HG03095 (cell line): ENCODE measurements around the gene DOC2B.
"Not testable (repeated sequence)": the region's sequence is repeated elsewhere in the genome, so short reads cannot be mapped to it uniquely, and the experiment has no call there.

Experiments used
- ATAC-seq: cut with Tn5 transposase; IDR thresholded peaks from one replicate; pipeline ENCODE4 v1.9.1; 2021; ENCODE audit warnings: moderate library complexity; ENCODE audit not compliant: unreplicated experiment

DOC2B gene

DNA sequence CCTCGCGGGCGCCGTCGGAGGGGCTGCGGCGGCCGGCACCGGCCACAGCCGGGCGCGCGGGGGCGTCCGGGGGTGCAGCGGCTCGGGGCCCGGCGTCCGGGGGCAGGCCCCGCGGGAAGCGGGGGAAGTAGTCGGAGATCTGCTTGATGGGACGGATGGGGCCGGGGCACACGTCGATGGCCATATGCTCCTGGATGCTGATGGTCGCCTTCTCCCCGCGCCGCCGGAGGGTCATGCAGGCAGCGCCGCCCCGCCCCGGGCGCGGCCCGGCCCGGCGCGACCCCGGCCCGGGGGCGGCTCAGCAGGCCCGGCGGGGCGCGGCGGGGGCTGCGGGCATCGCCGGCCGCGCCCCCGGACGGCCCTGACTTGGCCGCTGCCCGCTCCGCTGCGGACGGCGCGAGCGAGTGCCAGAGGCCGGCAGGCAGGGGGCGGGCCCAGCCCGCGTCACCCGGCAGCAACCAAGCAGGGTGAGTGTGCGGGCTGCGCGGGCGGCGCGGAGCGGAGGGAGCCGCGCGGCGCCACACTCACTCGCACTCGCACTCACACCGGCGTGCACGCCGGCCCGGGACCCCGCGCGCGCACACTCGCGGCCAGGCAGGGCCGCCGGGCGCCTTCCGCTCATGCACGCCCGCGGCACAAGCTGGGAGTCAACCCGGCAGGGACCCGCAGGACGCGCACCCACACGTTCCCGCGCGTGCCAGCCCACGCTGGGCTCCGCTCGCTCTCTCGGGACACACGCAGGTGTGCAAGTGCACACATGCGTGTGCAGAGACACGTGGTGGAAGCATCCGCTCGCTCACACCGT, at the start of gene DOC2B:
Gene DOC2B, minus strand, starts transcription at position 406 of the 805 bp plus-strand sequence. Its CDS starts 171 bp downstream, at position 235.
- ATAC-seq = no peak

DNA sequence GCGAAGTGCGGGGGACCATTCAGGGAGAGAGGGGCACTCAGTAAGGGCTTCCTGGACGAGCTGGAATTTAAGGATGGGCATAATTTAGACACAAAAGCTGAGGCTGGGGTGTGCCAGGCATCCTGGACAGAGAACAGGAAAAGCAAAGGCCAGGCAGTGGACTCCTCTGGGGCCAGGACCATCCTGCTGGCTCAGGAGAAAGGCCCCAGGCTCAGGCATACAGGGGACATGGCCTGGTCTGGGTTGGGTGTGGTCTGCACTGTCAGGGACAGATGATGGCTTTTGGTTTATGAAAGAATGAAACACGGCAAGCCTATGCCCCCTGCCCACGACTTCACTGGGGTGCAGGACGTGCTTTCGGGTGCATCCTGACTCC, 48.9 kb upstream of the DOC2B start:
- no peak for ATAC-seq

DNA sequence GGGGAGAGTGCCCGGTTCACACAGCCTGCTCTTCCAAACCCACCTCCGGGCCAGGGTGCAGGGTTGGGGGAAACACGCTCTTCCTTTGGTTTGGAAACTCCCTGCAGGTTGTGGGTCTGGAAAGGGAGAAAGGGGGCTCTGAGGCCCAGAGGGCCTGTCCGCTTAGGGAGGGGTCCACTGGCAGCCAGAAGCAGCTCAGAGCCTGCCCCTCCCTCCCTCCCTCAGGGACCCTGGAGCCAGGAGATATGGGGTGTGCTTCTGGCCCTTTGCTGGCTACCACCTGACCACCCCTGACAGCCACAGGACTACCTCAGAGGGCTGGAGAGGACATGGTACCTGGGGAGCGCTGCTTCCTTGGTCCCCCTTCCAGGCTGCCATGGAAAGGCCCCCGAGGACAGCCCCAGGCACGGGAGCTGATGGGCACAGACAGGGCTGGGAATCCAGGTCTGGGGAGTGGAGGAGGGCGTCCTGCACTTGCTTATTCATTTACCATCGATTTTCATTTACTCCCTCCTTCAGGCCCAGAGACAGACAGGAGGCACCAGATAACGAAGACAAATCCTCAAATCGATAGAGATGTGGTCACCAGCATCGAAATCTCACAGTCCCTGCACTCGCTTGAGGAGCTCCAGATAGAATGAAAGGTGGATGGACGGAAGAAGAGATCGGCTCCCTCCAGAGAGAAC, 48.4 kb upstream of the DOC2B start:
- ATAC-seq = no peak

DNA sequence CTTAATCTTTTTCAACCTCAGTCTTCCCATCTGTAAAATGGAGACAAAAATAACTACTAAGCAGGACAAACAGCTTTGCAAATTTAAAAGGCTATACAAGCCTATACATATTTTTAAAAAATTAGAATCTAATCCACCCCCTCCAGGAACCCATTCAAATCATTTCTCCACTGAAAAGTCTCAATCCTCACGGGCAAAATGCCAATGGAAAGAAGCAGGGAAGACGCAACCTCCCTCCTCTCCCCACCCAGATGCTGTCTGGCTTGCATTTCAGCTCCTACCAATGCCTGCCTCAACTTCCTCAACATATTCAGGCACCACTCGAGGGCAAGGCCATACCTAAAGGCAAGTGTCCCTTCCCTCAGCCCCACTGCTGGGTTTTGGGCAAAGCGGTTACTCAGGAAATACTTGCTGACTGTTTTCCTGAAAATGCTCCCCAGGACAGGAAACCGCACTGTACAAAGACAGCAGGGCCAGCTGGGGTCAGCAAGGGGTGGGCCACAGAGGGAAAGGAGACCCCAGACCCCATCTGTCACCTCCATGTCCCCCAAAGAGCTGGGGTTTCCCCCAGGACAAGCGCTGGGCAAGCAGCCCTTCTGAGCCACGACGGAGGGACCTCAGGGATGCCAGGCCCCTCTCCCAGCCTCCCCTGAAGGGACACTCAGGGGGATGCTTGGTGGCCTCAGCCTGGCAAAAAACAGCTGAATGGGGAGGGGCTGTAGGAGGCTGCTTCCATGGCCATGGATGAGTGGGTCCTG, 47.7 kb upstream of the DOC2B start:
- ATAC-seq = no peak

DNA sequence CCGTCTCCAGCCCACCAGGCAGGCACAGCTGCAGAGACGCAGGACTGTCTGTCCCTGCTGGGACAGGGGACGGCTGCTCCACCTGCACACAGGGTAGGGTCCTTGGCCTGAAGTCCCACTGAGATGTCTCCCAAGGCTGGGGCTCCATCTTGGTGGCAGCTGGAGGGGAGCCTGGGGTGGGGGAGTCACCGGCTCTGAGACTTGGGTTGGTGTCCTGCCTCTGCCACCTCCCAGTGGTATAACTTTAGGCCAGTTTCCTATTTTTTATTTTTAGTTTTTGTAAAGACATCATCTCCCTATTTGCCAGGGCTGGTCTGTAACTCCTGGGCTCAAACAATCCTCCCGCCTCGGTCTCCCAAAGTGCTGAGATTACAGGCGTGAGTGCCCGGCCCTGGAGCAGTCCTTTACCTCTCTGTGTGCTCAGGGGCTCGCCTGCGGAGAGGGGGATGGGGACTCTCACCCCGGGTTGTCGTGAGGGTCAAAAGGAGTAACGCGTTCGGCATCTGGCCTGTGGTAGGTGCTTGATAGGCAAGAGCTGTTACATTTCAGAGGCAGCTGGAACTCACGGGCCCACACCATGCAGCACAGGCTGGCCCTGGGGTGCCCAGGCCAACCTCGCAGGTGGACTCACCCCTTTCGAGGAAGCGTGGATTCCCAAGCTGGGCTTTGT, 46.6 kb upstream of the DOC2B start:
- no peak for ATAC-seq

DNA sequence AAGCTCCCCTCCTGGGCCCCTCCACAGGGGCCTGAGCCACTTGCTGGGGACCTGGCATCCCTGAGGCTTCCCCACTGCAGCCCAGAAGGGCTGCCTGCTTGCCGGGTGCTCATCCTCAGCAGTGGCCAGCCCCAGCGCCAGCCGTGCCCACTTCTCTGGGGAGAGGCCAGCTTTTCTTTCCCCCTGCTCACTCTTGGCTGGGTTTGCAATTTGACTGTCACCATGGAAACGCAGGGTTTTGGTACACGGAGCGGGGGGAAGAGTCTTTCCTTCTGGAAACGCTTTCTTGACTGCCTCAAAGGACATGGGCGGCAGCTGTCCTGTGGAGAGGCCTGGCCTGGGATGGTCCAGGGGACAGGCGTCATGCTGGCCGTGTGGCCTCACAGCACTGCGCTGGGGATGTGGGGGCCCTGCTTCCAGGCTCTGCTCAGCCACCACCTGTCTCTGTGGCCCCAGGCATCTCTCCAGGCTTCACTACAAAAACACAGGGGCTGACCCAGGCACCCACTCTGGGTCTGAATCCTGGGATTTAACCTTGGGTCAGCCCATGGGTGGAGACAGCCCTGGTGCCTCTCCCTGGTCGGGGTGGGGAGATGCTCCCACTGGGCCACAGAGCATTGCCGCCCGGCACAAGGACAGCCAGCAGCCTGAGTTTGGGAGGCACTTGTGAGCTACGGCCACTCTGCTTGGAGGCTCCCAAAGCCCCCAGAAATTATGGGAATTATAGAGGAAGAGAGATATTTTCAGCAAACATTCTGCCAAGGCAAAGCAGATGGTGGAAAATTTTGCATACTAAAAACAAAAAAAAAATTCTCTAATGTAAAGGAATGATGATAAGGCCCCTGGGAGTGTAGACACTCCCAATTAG, 45.9 kb upstream of the DOC2B start:
- no peak for ATAC-seq

DNA sequence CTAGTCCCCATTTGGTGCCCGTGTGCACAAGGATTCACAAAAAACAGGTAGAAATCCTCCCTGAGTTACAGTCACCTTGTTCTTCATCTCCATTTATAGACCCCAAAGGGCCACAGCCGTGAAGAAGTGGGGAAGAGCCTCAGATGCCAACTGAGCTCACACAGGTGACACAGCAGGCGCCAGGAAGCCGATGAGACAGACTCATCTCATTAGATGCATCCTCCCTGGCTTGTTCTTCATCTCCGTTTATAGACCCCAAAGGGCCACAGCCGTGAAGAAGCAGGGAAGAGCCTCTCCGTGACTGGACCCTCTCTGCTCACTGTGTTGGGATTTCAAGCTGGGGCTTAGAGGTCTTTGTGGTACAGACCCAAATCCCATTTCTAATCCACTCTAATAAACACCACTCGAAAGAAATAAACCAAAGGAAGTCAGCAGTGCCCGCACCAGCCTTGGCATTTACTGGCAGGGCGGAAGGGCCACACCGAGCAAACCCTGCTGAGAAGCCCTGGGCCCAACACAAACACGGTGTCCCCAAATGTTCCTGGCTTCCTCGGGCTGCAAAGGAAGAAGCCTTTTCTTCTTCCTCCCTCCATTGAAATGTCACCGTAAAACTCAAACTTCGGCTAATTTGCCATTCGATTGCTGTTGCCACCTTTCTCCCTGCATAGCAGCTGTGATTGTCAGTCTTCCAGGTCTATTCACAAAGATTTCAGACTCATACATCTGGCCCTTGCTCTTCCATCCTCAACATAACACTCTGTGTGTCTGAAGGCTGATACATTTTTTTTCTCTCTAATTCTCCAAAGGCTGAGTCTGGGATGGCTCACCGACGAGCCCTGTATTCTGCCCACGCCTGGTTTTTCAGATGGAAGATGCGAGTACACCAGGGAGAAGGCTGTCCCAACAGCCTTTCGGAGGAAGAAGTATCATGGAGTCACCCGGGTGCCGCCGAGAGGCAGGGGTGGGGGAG, 44.9 kb upstream of the DOC2B start:
- ATAC-seq = no peak

DNA sequence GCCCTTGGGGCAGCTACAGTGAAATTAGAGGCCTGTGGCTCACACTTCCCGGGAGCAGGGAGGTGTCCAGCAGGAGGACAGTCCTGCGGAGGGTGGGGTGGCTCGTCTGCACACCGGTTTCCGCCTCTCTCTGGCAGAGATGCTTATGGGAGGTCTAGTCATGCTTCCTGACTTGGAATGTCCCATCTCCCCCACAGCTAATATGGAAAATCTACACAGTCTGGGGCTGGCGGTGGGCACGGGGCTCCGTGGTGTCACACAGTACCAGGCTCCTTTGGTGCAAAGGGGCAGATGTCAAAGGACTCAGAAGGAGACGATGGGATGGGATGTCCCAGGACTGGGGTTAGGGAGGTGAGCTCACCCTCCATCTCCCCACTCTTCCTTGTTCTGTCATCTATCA, 44.1 kb upstream of the DOC2B start:
- no peak for ATAC-seq

DNA sequence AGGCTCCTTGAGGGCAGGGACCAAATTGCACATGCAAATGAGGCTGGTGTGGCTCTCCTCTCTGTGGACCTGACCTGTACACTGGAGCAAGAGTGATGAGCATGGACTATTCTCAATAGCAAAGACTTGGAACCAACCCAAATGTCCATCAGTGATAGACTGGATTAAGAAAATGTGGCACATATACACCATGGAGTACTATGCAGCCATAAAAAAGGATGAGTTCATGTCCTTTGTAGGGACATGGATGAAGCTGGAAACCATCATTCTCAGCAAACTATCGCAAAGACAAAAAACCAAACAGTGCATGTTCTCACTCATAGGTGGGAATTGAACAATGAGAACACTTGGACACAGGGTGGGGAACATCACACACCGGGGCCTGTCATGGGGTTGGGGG, 43.1 kb upstream of the DOC2B start:
- not testable (repeated sequence) for ATAC-seq

DNA sequence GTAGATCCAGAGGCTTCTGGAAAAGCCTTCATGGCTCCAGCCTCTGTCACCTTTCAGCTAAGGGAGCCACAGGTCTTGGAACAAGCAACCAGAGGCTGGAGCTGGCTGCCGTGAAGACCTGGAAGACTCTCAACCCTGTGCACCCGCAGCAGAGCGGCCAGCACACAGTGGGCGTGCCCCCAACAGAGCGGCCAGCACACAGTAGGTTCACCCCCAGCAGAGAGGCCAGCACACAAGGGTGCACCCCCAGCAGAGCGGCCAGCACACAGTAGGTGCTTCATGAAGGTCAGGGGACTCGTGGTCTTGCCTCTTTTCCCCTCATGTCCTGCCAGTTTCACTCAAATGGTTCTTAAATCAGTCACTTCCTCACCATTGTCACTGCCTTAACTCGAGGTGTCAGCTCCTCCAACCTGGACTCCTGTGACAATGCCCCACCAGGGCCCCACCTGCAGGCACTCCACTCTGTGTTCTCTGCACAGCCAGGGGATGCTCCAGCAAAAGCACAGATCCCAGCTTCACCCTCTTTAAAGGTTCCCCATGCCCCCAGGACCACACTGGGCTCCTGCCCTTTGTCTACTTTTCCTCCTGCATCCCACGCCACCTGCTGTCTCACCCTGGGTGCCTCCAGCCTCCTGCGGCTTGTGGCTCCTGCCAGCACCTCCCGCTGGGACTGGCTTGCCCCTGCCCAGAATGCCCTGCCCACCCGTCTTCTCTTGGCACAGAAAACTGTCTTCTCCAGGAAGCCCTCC, 42.4 kb upstream of the DOC2B start:
- ATAC-seq = no peak

DNA sequence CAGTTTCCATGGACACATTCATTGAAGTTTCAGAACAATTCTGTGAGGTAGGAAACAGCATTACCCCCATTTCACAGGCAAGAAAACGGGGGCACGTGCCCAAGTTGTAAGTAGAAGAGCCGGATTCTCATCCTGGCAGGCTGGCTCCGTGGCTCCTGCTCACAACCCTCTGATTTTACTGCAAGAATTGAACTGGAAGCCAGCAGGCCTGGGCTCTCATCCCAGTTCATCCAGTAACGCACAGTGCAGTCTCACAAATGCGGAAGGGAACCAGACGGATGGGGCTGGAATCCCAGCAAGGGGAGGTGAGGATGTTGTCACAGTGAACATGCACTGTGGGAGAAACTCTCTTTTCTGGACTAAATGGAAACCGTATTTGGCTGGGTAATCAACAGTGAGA, 40.7 kb upstream of the DOC2B start:
- ATAC-seq = no peak

DNA sequence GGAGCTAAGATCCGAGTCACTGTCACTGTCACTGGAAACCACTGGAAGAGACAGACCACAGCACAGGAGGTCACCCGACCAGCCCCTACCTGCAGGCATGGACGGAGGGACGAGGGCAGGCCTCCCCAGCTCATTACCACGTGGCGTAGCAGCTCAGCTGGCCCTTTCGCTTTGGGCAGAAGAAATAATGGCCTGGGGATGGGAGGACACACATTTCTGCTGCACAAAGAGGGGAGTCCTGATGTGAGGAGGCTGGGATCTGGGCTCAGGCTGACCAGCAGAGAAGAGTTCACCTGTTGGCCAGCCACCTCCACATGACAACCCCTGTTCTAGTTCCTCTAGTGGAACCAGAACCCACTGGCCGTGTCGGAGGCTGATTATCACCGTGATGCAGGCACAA, 38.2 kb upstream of the DOC2B start:
- ATAC-seq = no peak

DNA sequence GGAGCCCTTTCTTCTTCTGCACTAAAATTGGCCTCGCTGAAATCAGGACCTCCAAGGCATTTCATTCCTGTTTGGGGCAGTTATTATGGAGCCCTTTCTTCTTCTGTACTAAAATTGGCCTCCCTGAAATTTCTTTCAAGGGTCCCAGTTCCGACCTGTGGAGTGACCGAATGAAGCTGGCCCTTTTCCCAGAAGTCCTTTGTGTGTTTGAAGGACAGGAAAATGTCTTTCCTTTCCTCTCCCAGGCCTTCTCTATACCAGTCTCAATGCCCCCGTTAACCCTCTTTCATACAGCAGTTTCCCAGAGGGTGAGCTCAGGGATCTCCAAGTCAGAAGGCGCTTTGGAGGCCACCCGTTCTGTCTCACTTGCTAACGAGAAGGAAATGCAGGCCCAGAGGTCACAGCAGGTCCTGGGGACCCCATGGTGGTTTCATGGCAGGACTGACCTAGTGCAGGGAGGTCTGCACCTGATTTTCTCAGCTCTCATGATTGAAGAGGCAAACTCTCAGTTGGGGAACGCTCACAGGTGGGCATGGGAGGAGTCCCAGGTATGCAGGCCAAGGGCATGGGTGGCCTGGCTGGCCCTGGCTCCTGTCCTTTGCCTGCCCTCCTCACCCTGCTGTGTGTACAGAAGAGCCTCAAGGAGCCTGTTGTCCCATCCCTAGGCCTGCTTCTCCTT, 37.1 kb upstream of the DOC2B start:
- no peak for ATAC-seq

DNA sequence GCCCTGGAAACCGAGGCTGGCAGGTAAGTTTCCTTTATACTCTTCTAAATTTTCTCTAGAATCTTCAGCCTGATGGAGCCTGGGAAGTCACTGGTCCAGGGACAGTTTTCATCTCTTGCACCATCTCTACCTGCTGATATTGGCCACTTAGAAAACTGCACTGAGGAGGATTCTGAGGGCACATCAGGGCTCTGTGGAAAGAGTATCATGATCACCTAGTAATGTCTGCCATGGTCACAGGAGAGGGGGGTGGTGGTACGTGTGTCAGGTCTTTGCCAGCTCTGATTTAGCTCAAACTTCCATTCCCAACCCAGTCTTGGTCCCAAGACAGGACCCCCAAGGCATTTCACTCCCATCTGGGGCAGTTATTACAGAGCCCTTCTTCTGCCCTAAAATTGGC, 35.2 kb upstream of the DOC2B start:
- no peak for ATAC-seq

DNA sequence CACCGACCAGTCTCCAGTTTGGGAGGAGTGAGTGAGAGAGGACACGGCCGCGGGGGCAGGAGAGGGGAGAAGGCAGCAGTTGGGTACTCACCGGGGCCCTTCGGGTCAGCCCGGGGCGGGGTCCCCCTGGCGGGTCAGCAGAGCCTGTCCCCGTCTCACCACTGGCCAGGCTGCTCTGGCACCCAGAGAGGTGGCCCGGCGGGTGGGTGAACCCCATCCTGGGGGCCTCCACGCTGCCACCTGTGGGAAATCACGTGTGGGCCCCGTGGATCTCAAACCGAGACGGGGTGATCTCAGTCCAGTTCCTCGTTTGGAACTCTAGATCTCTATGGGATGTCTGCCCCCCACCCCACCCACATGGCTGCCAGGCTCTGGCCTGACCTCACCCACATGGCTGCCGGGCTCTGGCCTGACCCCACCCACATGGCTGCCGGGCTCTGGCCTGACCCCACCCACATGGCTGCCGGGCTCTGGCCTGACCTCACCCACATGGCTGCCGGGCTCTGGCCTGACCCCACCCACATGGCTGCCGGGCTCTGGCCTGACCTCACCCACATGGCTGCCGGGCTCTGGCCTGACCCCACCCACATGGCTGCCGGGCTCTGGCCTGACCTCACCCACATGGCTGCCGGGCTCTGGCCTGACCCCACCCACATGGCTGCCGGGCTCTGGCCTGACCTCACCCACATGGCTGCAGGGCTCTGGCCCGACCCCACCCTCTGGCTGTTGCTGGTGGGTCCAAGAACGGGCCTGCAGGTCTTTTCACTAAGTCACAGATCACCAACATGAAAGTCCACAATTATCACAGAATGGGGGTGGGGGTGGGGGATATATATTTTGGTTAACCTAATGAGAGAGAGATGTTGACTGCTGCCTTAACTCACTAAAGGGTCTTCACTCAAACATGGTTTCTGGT, 34.4 kb upstream of the DOC2B start:
- ATAC-seq = not testable (repeated sequence)

DNA sequence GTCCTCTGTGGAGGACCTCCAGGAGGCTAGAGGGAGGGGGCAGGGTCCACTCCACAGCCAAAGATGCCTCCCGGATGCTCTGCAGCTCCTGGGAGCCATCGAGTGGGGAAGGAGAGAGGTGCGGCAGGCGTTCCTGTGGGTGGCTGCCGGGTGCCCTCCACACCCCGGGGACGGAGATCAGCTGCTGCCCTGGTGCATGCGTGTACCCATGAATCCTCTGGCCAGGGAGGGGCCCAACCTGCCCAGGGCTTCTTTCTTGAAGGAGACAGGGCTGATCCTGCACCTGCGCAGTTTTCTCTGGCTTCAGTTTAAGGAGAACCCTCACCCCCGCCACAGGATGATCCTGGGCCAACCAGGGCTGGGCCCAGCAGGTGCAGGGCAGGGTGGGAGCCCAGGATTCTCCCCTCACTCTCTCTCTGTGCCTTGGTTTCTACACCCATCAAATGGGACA, 33.5 kb upstream of the DOC2B start:
- no peak for ATAC-seq
